ENCODE results near the gene ACSS2. TPM values are rescaled to one million over a fixed set of nuclear protein-coding genes. Genes with fewer than 3 reads are reported as not detected.

The ACSS2 gene
- total RNA-seq, 2 donors from 2014 or later = 37.4 to 44.2 TPM

- DNase-seq (ENCODE audit: low spot score) = no peak
- Histone ChIP-seq H3K27me3 (replicated peaks; ENCODE audit: insufficient read depth) (no peaks in the 10 kb centered on the region), H3K36me3 (no peaks in the 10 kb centered on the region), H3K27ac (no peak overlapping the region), H3K9me3 (no peaks in the 10 kb centered on the region), H3K4me3 (no peak overlapping the region), H3K4me1 (replicated peaks) (no peaks in the 10 kb centered on the region)
- 75% methylated on average over 1 of the region's 1 CpG for WGBS
- TF ChIP-seq CTCF (IDR thresholded peaks at IDR 0.05) (no peak), POLR2AphosphoS5 (IDR thresholded peaks at IDR 0.05) (no peak), POLR2A (IDR thresholded peaks at IDR 0.05) (no peak)
- intact Hi-C loops (cut with DNase I) = no loop called here
These were observed 7.8 kb downstream of the ACSS2 start for GRCh38 chr20:34884260-34884659.

- H3K27ac ChIP-seq = no peak overlapping the region
- DNase-seq (ENCODE audit: low spot score) = no peak
- intact Hi-C loops (cut with DNase I) = no loop called here
- no peaks in the 10 kb centered on the region for H3K36me3 ChIP-seq
- H3K4me1 ChIP-seq (replicated peaks) = no peaks in the 10 kb centered on the region
- H3K4me3 ChIP-seq = no peak overlapping the region
- TF ChIP-seq POLR2AphosphoS5 (IDR thresholded peaks at IDR 0.05) (no peak), CTCF (IDR thresholded peaks at IDR 0.05) (no peak), POLR2A (IDR thresholded peaks at IDR 0.05) (no peak)
- WGBS = 82% methylated on average over 3 of the region's 3 CpGs
- no peaks in the 10 kb centered on the region for H3K9me3 ChIP-seq
- no peaks in the 10 kb centered on the region for H3K27me3 ChIP-seq (replicated peaks; ENCODE audit: insufficient read depth)
These were observed 9.7 kb downstream of the ACSS2 start for GRCh38 chr20:34886122-34886521.

- DNase-seq (ENCODE audit: low spot score) = no peak
- intact Hi-C loops (cut with DNase I) = no loop called here
- Histone ChIP-seq H3K9me3 (no peaks in the 10 kb centered on the region), H3K27ac (no peak overlapping the region), H3K4me1 (replicated peaks) (no peaks in the 10 kb centered on the region), H3K4me3 (no peak overlapping the region), H3K36me3 (no peaks in the 10 kb centered on the region), H3K27me3 (replicated peaks; ENCODE audit: insufficient read depth) (no peaks in the 10 kb centered on the region)
- 65% methylated on average over 3 of the region's 3 CpGs for WGBS
- TF ChIP-seq CTCF (IDR thresholded peaks at IDR 0.05) (no peak), POLR2AphosphoS5 (IDR thresholded peaks at IDR 0.05) (no peak), POLR2A (IDR thresholded peaks at IDR 0.05) (no peak)
These were observed 10.6 kb downstream of the ACSS2 start for GRCh38 chr20:34887023-34887422.

- H3K4me3 ChIP-seq = no peak overlapping the region
- 89% methylated on average over 1 of the region's 1 CpG for WGBS
- H3K9me3 ChIP-seq = no peaks in the 10 kb centered on the region
- no peak overlapping the region for H3K27ac ChIP-seq
- H3K27me3 ChIP-seq (replicated peaks; ENCODE audit: insufficient read depth) = no peaks in the 10 kb centered on the region
- intact Hi-C loops (cut with DNase I) = no loop called here
- no peaks in the 10 kb centered on the region for H3K36me3 ChIP-seq
- DNase-seq (ENCODE audit: low spot score) = no peak
- no peak for TF ChIP-seq CTCF (IDR thresholded peaks at IDR 0.05)
- no peak for TF ChIP-seq POLR2AphosphoS5 (IDR thresholded peaks at IDR 0.05)
- TF ChIP-seq POLR2A (IDR thresholded peaks at IDR 0.05) = no peak
- no peaks in the 10 kb centered on the region for H3K4me1 ChIP-seq (replicated peaks)
These were observed 12.1 kb downstream of the ACSS2 start for GRCh38 chr20:34888468-34888867.

- 95% methylated on average over 2 of the region's 2 CpGs for WGBS
- intact Hi-C loops (cut with DNase I) = no loop called here
- Histone ChIP-seq H3K9me3 (no peaks in the 10 kb centered on the region), H3K27me3 (replicated peaks; ENCODE audit: insufficient read depth) (no peaks in the 10 kb centered on the region), H3K4me1 (replicated peaks) (no peaks in the 10 kb centered on the region), H3K4me3 (no peak overlapping the region), H3K27ac (no peak overlapping the region), H3K36me3 (no peaks in the 10 kb centered on the region)
- no peak for TF ChIP-seq POLR2A (IDR thresholded peaks at IDR 0.05)
- TF ChIP-seq CTCF (IDR thresholded peaks at IDR 0.05) = no peak
- no peak for TF ChIP-seq POLR2AphosphoS5 (IDR thresholded peaks at IDR 0.05)
- DNase-seq (ENCODE audit: low spot score) = no peak
These were observed 15.0 kb downstream of the ACSS2 start for GRCh38 chr20:34891166-34892062.
